ENCODE measurements around the gene USP10.

USP10 gene

DNA sequence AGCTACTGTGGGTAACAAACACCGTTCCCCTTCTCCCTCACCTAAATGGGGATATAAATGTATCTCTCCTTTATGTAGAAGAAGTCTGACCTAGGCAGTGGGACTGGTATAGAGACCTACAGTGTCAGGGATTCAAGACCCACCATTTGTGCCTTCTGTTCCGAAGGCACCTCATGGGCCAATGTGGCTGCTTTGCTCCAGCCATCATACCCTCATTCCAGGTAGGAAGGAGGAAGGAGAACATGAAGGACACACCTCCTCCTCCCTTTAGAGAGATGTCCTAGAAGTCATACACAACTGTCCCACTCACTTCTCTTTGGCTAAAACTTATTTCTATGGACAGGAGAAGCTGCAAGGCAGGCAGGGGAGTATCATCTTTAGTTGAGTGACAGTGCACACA lies 111.7 kb downstream of the USP10 start:
- no peak for DNase-seq

DNA sequence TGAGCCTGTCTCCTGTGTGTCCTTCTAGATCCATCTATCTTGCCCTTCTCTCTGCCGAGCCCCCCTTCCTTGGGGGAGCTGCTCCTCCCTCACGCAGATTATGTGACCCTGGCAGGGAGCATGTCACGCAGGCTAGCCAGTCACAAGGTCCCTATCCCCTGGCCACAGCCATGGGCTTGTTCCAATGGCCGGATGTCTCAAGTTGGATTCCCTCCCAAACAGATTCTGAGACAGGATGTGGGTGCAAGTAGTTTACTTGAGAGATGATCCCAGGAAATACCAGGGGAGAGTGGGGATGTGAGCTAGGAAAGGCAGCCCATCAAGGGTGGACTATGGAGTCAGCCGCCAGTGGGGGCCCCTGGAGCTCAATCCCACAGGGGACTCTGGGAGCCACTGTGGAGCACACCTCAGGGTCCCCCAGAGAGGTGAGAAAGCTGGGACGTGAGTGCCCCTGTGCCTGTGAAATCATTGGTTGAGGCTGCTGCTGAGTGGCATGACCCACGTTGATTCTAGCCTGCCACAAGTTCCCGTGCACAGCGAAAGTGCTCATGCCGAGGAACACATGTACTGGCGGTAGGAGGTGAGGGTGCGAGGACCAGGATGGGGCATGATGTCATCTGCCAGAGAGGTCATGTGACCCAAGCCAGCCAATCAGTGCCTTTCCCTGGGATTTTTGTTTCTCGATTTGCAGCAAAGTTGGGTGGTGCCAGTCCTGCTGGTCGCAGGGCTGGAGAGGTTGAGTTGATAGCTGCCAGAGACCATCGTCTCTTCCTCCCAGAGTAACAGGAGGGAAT lies 113.5 kb downstream of the USP10 start:
- DNase-seq, result no peak

DNA sequence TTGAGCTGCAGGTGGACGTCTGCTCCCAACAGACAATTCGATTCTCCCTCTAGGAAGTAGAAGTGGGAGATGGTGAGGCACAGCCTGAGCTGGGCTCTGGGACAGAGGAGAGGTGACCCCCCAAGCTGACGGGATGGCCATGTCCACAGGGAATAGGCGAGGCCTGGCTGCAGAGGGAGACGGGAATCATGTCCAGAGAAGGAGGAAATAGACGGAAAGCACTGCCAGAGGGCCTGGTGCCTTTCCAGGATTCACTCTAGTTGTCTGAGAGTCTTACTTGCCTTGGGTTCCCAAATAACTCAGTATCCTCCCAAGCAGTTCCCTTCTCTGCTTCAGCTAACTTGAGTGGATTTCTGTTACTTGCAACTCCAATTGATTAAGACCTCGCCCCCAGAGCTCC lies 115.7 kb downstream of the USP10 start:
- no peak for DNase-seq

DNA sequence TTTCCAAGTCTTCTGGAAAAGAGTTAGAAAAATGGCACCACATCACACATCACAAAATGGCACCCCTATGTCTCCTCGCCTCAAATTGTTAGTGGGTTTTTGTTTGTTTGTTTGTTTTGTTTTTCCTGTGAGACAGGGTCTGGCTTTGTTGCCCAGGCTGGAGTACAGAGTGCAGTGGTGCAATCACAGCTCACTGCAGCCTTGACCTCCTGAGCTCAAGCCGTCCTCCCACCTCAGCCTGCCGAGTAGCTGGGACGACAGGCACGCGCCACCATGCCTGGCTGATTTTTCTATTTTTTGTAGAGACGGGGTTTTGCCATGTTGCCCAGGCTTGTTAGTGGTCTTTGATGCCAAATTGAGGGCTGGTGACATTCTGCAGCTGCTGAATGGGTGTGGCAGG lies 116.2 kb downstream of the USP10 start:
- no peak for DNase-seq

DNA sequence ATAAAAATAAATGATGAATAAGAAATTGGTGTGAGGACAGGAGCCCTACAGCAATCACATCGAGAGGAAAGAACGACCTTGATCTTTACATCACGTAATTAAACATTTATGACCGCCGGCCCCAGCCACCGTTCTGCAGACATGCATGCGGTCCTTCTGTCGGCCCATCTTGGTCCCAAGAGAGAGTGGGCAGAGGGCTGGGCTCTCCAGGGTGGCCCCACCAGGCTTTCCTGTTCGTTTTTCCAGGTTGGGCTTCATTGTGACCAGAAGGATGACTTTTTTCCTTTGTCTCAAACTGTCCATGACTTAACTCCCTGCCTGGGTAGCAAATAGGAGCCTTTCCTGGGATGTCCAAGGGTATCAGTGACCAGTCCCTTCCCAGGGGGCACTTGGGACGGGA lies 116.7 kb downstream of the USP10 start:
- no peak for DNase-seq

DNA sequence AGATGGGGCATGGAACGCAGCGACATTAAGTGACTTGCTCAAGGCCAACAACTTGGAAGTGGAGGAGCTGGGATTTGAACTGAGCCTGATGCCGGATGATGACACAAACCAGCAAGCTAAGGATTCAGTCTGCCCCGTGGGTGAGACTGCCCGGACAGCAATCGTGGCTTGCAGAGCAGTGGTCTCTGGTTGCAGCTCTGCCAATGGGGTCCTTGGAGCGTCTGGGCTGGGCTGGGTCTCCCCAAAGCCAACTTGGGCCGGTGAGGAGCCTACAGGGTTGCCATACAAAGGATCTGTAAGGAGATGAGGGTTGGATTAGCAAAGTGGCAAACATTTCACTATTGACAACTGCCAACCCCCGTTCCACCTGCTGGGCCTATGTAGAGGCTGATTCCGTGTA lies 117.4 kb downstream of the USP10 start:
- DNase-seq, result no peak

DNA sequence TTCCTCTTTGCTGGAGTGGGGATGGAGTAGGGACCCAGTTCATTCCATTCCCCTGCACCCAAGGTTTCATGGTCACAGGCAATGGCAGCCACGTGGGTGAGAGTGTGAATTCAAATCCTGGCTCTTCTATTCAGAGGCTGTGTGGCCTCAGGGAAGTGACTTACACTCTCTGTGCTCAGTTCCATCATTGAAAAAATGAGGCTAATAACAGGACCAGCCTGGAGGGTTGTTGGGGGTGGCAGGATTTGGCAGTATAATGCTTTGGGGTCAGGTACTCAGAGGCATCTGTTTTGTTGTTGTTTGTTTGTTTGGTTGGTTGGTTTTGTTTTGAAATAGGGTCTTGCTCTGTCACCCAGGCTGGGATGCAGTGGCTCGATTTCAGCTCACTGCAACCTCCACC lies 117.8 kb downstream of the USP10 start:
- DNase-seq, result no peak

DNA sequence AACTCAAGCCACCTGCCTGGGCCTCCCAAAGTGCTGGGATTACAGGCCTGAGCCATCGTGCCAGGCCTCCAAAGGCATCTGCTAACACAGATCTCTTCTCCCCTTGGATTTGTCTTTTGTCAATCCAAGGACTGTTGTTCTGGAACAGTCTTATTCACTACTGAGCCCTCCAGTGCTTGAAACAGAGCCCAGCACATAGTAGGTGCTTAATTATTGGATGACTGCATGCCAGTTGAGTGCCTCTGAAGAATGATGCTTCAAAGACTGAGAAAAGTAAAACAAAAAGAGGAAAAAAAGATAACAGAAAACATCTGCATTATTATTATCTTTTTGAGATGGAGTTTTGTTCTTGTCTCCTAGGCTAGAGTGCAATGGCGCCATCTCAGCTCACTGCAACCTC lies 118.3 kb downstream of the USP10 start:
- DNase-seq, result no peak

DNA sequence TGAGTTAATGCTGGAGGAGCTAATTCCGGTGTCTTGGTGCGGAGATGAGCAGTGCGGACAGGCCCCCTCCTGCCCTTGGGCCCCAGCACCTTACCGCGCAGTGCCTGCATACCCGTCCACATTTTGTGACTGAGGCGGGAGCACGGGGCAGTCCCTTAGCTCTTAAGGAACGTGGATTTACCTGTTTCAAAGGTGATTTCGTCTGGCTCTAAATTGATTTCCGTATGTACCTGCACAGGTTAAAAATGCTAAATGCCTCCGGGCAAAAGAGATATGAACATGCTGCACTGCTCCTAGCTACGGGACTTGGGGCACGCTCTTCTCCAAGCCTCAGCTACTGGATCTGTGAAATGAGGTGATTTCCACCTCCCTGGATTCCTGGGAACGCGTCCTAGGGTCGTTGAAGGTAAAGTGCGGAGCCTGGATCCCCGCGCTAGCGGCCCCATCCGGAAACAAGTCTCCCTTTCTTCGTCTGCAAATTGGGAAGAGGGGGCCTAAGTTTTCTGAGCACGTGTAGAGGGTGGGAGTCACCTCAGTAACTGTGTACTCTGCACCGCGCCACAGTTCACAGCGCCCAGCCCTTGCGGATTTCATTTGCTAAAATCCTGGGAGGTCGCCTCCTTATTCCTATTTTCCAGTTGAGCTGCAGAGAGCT lies 119.3 kb downstream of the USP10 start:
- no peak for DNase-seq

DNA sequence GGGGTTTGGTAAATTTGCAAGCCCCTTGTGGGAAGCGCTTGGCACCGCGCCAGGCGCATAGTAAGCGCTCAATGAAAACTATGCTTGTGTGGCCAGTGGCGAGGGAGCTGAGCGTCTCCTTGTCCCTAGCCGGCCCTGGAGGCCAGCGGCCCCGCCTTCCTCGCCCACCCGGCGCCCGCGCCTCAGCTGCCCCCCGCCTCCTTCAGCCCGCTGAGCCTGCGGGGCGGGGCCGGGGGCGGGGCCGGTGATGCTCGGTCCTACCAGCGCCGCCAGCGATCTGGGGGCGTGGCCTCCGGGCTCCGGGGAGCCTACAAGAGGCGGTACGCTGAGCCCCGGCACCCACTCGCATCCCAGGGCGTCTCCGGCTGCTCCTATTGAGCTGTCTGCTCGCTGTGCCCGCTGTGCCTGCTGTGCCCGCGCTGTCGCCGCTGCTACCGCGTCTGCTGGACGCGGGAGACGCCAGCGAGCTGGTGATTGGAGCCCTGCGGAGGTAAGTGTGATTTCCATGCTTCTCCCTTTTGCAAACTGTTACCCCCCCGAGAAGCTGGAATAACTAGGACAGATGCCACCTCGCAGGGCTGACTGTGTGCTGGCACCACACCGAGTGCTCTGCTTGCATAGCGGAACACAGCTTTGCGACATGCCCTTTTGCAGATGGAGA lies 120.0 kb downstream of the USP10 start, which contains the start of gene CRISPLD2:
CRISPLD2 (plus strand) TSS at position 342 of the 661 bp plus-strand sequence. CDS start 18,511 bp downstream, outside the sequence.
- peak; percentile 96 for DNase-seq

DNA sequence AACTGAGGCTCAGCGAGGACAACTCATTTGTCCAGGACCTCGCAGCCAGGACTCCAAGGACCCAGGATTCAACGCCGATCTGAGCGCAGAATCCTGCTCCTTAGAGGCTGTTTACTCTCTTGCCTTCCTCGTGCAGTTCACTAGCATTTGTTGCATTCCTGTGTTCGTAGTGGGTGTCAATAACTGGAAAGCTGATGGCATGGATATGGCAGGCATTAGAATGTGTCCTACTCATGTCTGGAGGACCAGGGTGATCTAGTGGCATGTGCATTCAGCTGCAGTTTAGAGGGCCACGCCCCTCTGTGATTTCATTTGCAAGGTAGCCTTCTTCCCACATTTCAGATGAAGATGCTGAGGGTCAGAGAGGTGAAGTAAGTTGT lies 120.5 kb downstream of the USP10 start:
- DNase-seq, result no peak

DNA sequence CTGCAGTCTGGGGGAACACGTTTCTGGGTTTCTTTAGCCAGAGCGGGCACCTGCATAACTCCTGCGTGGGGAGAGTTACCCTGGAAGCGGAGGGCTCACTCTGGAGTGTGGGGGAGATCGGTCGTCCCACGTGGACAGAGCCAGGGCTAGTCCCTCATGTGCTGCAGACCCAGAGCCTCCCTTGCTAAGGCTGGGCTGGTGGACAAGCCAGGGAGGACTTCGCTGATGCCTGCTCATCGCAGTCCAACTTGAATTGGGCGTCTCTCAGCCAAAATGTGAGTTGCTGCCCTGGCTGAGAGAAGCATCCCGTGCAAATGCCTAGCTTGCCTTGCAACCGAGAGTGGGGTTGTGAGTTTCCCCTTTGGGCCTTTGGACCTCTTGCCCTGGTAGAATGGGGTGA lies 121.0 kb downstream of the USP10 start:
- no peak for DNase-seq

DNA sequence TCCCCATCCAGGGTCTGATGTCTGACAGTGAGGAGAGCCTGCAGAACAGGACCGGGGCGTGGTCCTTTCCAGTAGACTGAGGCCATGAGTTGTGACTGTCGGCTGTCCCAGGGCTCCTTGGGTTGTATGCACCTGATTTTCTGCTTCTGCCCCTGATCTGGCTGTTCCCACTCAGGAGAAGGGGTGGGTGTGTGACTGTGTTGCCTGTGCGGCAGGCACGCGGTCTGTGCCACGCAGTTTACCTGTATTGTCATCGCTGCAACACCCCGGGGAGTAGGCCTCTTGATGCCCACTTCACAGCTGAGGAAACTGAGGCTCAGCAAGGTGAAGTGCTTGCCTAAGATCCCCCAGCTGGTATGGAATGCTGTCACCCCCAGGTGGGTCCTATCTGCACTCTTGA lies 121.4 kb downstream of the USP10 start:
- DNase-seq, result no peak

DNA sequence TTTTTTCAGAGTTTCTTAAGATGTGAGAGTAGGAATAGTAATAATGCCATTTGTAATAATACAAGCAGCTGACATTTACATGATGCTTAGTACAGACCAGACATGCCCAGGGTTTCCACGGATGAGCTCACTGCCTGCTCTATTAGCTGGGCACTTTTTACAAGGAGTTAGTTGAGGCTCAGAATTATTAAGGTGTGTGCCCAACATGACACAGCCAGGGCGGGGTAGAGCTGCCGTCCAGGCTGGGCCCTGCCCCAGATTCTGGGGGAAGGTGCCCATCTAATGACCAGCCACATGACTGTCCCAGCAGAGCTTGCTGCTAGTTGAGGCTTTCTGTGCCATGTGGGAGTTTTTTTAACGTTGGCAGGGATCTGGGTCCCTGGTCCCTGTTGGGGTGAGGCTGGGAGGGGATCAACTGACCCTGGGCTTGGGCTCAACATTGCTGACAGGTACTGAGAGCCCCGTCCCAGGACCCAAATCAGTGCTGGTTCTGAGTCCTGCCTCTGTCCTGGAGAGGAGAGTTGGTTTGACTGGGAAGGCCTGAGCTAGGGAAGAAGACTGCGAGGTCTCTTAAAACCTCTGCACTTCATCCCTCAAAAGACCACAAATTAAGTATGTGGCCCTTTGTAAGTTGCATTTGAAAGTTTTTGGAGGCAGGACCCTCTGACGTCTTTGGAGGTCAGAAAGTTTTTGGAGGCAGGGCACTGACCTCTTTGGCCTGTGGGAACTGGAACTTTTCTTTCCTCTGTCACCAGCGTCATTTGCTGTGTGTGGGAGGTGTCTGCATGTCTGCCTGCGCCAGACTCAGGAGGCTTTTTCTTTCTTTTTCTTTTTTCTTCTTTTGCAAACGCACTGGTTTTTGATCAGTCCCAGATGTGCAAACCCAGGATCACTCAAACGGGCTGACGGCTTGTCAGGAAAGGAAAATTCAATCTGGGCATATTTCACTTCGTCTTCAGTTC lies 122.2 kb downstream of the USP10 start:
- DNase-seq, result no peak

DNA sequence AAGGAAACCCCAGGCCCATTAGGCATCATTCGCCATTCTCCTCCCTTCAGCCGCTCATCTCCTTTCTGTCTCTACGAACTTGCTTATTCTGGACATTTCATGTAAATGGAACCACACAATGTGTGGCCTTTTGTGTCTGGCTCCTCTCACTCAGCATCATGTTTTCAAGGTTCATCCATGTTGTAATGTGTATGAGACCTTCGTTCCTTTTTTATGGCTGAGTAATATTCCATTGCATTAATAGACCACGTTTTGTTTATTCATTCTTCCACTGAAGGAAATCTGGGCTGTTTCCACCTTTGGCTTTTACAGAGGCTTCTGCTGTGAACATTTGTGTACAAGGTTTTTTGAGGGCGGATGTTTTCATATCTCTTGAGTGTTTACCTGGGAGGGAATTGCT lies 123.2 kb downstream of the USP10 start:
- DNase-seq, result no peak

DNA sequence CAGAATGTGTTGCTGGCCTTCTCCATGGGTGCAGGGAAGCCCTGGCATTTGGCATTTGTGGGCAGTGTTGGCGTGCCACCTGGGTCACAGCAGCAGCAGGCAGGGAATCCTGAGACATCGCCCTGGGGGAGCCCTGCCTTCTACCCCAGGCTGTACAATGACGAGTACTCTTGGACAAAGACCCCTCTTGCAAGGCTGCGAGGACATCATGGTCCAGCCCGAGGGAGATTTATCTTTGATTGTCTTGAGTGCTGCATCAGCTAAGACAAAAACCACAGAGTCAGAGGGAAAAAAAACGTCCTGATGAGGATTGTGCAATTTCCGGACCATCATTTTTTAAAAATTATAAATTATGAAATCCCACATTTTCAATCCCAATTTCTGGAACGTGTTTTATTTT lies 123.7 kb downstream of the USP10 start:
- DNase-seq, result no peak

DNA sequence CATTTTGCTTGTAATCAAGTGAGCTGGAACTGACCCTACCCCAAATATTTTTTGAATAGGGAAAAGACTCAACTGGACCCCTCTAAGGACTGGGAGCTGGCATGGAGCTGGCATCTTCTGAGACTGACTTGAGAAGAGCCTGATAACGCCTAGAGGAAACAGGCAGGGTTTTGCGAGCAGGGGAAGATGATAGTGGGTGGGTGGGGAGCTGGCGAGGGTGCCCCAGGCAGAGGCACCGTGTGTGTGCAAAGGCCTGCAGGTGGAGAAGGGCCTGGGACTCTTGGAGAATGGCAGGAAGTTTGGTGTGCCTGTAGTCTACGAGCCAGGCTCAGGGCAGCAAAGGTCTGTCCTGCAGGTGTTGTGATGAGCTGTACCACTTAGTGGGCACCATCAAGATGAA lies 124.1 kb downstream of the USP10 start:
- DNase-seq, result no peak

DNA sequence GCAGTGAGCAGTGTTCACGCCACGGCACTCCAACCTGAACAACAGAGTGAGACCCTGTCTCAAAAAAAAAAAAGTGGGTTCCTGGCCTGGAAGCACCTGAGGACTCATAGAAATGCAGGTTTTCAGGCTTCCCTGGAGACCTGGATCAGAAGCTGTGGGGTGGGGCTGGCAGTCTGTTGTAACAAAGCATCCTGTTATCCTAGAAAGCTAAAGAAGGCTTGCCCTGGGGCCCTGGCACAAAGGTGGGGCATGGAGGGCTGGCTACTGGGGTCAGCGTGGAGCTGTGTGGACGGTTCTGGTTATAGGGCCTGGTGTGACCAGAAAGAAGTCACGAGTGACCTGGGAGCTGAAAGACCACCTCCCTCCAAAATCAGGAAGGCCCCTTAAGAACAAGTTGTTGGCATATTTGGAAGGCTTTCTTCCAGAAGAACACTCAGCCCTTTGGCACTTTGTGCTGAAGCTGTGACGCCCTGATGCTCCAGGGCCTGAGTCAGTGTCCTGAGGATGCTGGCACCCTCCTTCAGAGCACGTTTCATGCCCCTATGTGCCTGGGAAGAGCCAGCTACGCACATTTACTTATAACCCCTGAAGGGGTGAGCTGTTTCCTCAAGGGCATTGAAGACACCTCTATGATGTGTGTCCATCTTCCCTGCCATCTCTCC lies 126.2 kb downstream of the USP10 start:
- DNase-seq, result no peak

DNA sequence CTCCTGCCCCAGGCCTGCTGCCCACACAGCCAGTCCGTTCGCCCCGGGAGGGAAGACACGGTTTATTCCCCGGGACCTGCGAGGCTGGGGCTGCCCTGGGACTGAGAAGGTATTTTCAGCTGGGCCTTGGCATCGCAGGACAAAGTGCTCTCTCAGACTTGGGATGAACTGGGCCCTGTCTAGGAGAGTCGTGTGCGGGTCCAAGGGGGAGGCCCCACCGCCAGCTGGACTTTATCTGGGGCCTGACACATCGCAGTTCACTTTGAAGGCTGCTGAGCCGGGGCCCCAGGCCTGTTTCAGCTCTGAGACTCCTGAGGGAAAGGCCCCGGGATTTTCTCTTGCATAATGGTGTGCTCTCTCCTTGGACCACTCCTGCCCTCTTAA lies 126.8 kb downstream of the USP10 start:
- no peak for DNase-seq

DNA sequence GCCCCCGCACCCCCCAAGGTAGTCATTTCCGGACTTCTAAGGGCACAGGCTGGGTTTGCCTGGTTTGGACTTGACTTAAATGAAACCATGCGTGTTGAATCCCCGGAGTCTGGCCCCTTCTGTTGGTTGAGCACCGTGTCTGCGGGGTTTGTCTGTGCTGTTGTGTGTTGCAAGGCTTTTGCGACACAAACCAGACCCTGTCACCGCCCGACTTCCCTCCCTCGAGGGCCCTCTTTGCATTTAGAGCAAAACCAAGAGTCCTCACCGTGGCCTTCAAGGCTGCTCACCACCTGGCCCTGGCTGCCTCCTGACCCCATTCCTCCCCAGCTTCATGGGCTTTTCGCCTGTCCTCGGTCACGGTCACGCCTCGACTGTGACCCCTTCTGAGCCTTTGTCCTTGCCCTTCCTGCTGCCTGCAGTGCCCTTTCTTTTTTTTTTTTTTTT lies 127.4 kb downstream of the USP10 start:
- no peak for DNase-seq

DNA sequence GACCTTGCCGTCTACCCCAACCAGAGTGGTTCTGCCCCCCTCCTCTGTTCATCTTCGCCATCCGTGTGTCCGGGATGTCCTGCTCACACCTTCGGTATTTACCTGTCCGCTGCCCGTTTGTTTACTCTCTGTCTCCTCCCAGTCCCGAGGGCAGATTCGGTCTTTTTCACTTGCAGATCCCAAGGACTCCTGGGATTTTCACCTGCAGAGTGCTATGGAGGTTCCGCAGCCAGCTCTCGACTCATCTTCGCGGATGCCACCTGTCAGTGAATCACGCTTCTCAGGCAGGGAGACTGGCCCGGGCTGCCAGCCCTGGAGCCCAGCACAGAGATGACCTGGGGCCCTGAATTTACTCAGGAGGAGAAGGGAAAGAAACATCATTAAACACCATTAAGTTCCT lies 128.1 kb downstream of the USP10 start:
- DNase-seq, result no peak

DNA sequence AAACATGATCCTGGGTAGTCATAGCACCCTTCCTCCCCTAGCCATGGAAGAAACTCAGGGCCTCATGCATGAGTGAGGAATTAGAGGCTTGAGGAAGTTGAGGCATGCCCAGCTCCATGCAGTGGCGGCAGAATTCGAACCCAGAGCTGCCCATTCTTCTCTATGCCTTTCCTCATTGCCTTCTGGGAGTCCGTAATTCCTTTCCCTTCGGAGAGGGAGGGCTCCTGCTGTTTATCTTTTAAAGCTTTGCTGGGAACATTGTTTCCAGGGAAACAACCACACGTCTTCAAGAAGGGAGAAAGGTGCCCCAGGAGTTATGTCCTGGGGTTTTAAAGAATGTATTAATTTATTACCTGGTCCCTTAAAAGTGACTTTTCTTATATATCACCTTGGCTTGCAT lies 128.5 kb downstream of the USP10 start:
- no peak for DNase-seq

All from NCI-H1436 (cell line).